GM12878 (cell line): ENCODE data around the gene RCVRN. TPM values are rescaled to one million over a fixed set of nuclear protein-coding genes. Genes with fewer than 3 reads are reported as not detected.

Experiments
- ATAC-seq: fragments of 200-7000 bp; cut with Tn5 transposase; 3 replicates; pipeline ENCODE4 v1.9.1; 2020; ENCODE audit warnings: mild to moderate bottlenecking, moderate library complexity
- BruUV-seq: library from RNA; stranded (reverse); fragments of 400-500 nt; replicated peaks from 2 replicates; lab custom pipeline; 2021; lab: Mats Ljungman, UMichigan
- CTCF ChIA-PET: fragments of 300-600 bp; sonication (Branson Sonifier 250); formaldehyde crosslinking; extraction: SDS; loops from one replicate; lab custom pipeline; 2021; ENCODE audit warnings: inconsistent platforms; lab: Yijun Ruan, JAX
- POLR2A ChIA-PET: fragments of 350-600 bp; formaldehyde crosslinking; extraction: SDS; loops from one replicate; lab custom pipeline; 2021; ENCODE audit warnings: inconsistent platforms; lab: Charles Lee
- RAD21 ChIA-PET: fragments of 300-600 bp; sonication (Branson Sonifier 250); formaldehyde crosslinking; loops from one replicate; lab custom pipeline; 2023; ENCODE audit warnings: antibody characterized with exemption; ENCODE audit not compliant: unreplicated experiment; lab: Charles Lee
- SMC1A ChIA-PET: fragments of 300-600 bp; sonication (Branson Sonifier 250); formaldehyde crosslinking; loops from one replicate; lab custom pipeline; 2023; ENCODE audit not compliant: unreplicated experiment, uncharacterized antibody; lab: Charles Lee
- DNase-seq: peaks from one replicate; pipeline ENCODE4 v3.0.0-alpha.2; 2011; ENCODE audit warnings: low read depth, low spot score
- FAIRE-seq: peaks from 3 replicates; lab custom pipeline; 2011; peaks lifted over from hg19 to GRCh38; lab: Jason Lieb, UNC
- H2AFZ ChIP-seq: 2 replicates; pipeline ENCODE4 v1.6.0; 2011; ENCODE audit warnings: low read depth, low read length, control low read depth; ENCODE audit not compliant: control insufficient read depth
- H3K27ac ChIP-seq: 2 replicates; pipeline ENCODE4 v1.5.1; 2011; ENCODE audit warnings: control low read depth; ENCODE audit not compliant: control insufficient read depth, insufficient read depth
- H3K27me3 ChIP-seq, 2 experiments: replicated peaks in 1 of 2; 2 replicates each; pipeline versions ENCODE4 v1.6.0 to v1.6.1; 2011; ENCODE audit warnings: low read length in 1 of 2; ENCODE audit not compliant: control insufficient read depth in 2 of 2, insufficient read depth in 2 of 2
- H3K36me3 ChIP-seq, 2 experiments: 2 replicates each; pipeline ENCODE4 v1.5.1; 2011; ENCODE audit warnings: low read length in 1 of 2; ENCODE audit not compliant: control insufficient read depth in 2 of 2, insufficient read depth in 2 of 2
- H3K4me1 ChIP-seq: 2 replicates; pipeline ENCODE4 v1.6.1; 2011; ENCODE audit warnings: mild to moderate bottlenecking, low read length, moderate library complexity, mixed read lengths; ENCODE audit not compliant: control insufficient read depth, insufficient read depth
- H3K4me2 ChIP-seq: 2 replicates; pipeline ENCODE4 v1.6.0; 2011; ENCODE audit warnings: control low read depth; ENCODE audit not compliant: control insufficient read depth, insufficient read depth
- H3K4me3 ChIP-seq: fragments of 200-600 bp; sonication (generic); 2 replicates; pipeline ENCODE4 v1.5.1; 2016
- H3K79me2 ChIP-seq: 2 replicates; pipeline ENCODE4 v1.6.0; 2011; ENCODE audit warnings: low read length; ENCODE audit not compliant: control insufficient read depth, insufficient read depth
- H3K9ac ChIP-seq: 2 replicates; pipeline ENCODE4 v1.8.0; 2011; ENCODE audit warnings: low read length, control low read depth, mixed read lengths; ENCODE audit not compliant: control insufficient read depth, insufficient read depth
- H3K9me3 ChIP-seq: replicated peaks from 3 replicates; pipeline ENCODE4 v1.5.1; 2011; ENCODE audit warnings: mild to moderate bottlenecking, low read length; ENCODE audit not compliant: control insufficient read depth, insufficient read depth
- H4K20me1 ChIP-seq: 2 replicates; pipeline ENCODE4 v1.6.0; 2011; ENCODE audit not compliant: control insufficient read depth, insufficient read depth
- ATF7 ChIP-seq: fragments of 450-650 bp; IDR thresholded peaks from 2 replicates; pipeline ENCODE4 v1.6.1; 2016; ENCODE audit warnings: low read depth, mild to moderate bottlenecking
- CREB1 ChIP-seq: IDR thresholded peaks from 2 replicates; pipeline ENCODE4 v1.6.1; 2012; ENCODE audit warnings: low read depth, mild to moderate bottlenecking, inconsistent platforms
- ESRRA ChIP-seq: IDR thresholded peaks from 2 replicates; pipeline ENCODE4 v1.6.1; 2012; ENCODE audit warnings: mild to moderate bottlenecking, low read length, improper control_type of control experiment
- HDGF ChIP-seq: fragments of 450-650 bp; IDR thresholded peaks from 2 replicates; pipeline ENCODE4 v1.6.1; 2016; ENCODE audit warnings: antibody characterized with exemption
- JUND ChIP-seq: IDR thresholded peaks from 2 replicates; pipeline ENCODE4 v1.6.1; 2012; ENCODE audit warnings: low read depth, mild to moderate bottlenecking, low read length, improper control_type of control experiment, moderate library complexity
- MTA2 ChIP-seq: fragments of 450-650 bp; IDR thresholded peaks from 2 replicates; pipeline ENCODE4 v1.6.1; 2016; ENCODE audit warnings: low read depth, mild to moderate bottlenecking, moderate library complexity
- MYC ChIP-seq: IDR thresholded peaks from 2 replicates; pipeline ENCODE4 v1.6.1; 2011; ENCODE audit warnings: mild to moderate bottlenecking, low read length, moderate library complexity, inconsistent platforms; ENCODE audit not compliant: insufficient read depth, insufficient replicate concordance, insufficient read length, severe bottlenecking
- NR2C2 ChIP-seq: IDR thresholded peaks from 2 replicates; pipeline ENCODE4 v1.6.1; 2011; ENCODE audit warnings: borderline replicate concordance, low read depth; ENCODE audit not compliant: control insufficient read depth, insufficient read length
- RAD21 ChIP-seq: IDR thresholded peaks from 2 replicates; pipeline ENCODE4 v1.6.1; 2011; ENCODE audit warnings: mild to moderate bottlenecking, low read depth, low read length, moderate library complexity; ENCODE audit not compliant: insufficient read depth
- SIX5 ChIP-seq: IDR thresholded peaks from 2 replicates; pipeline ENCODE4 v1.6.1; 2011; ENCODE audit warnings: mild to moderate bottlenecking, low read depth, low read length, moderate library complexity; ENCODE audit not compliant: severe bottlenecking
- TARDBP ChIP-seq: IDR thresholded peaks from 2 replicates; pipeline ENCODE4 v1.6.1; 2016; ENCODE audit warnings: borderline replicate concordance
- TCF7 ChIP-seq: IDR thresholded peaks from 2 replicates; pipeline ENCODE4 v1.6.1; 2014; ENCODE audit warnings: antibody characterized with exemption, borderline replicate concordance
- ZNF622 ChIP-seq: fragments of 450-650 bp; IDR thresholded peaks from 2 replicates; pipeline ENCODE4 v1.6.1; 2017; ENCODE audit warnings: mild to moderate bottlenecking, inconsistent platforms
- WGBS: methylation state at CpG from one replicate; pipeline ENCODE4 v1.1.6; 2016; ENCODE audit warnings: low lambda C conversion rate; ENCODE audit not compliant: insufficient replicate concordance, insufficient coverage; ENCODE audit errors: missing lambda C conversion rate; 5-methylcytosine and 5-hydroxymethylcytosine counted together
- in situ Hi-C: fragments of 300-500 bp; cut with MboI; formaldehyde crosslinking; loops from 9 replicates; pipeline ENCODE4 v1.14.3; 2018; ENCODE audit warnings: mixed read lengths
- intact Hi-C: fragments of 100-400 bp; cut with micrococcal nuclease; formaldehyde crosslinking; loops from one replicate; pipeline ENCODE4 v1.14.2; 2022; ENCODE audit not compliant: unreplicated experiment
- polyA plus RNA-seq, 11 experiments: library from polyadenylated mRNA; depleted of rRNA in 4 of 11; unstranded in 6 of 11; stranded (reverse) in 5 of 11; fragments of >200 nt; fragmentation: Nextera tagmentation in 4 of 11; fragmentation: Illumina TruSeq in 1 of 11; extraction: Ambion mirVana in 4 of 11; extraction: Trizol in 1 of 11; gene quantifications; 1 replicate in 1 of 11; 2 replicates in 10 of 11; pipeline versions ENCODE4 v1.2.1 to v1.2.3, GENCODE V29; 2011 to 2016; ENCODE audit warnings: inconsistent platforms in 2 of 11, missing spikeins in 2 of 11, low read depth in 1 of 11
- total RNA-seq, 4 experiments: library from RNA; depleted of rRNA in 3 of 4; stranded (reverse); fragments of >200 nt in 3 of 4; fragmentation: Illumina TruSeq in 1 of 4; extraction: Trizol in 1 of 4; gene quantifications; 2 replicates each; pipeline versions ENCODE4 v1.2.1 to v1.2.3, GENCODE V29; 2013 to 2021
- TF ChIP-seq, protein P1 (sequence below): fragments of 450-650 bp; IDR thresholded peaks from 2 replicates; pipeline ENCODE4 v1.6.1; 2018; ENCODE audit warnings: mild to moderate bottlenecking, low read depth, moderate library complexity; ENCODE audit not compliant: partially characterized antibody
- TF ChIP-seq, protein P2 (sequence below): fragments of 450-650 bp; IDR thresholded peaks from 2 replicates; pipeline ENCODE4 v1.6.1; 2017; ENCODE audit warnings: low read depth, mild to moderate bottlenecking, moderate library complexity
- TF ChIP-seq, protein P3 (sequence below): IDR thresholded peaks from 2 replicates; pipeline ENCODE4 v1.6.1; 2011; ENCODE audit warnings: low read depth, low read length, improper control_type of control experiment, borderline replicate concordance
- TF ChIP-seq, protein P4 (sequence below): fragments of 450-650 bp; IDR thresholded peaks from 2 replicates; pipeline ENCODE4 v1.6.1; 2017; ENCODE audit warnings: borderline replicate concordance

RCVRN gene
- total and polyA plus RNA-seq, 10 of the 15 experiments (the other 5 are each of a cell fraction or from before 2014, with no cell fraction given): 0.07 to 0.23 (median 0.14) TPM; not detected in 6

DNA sequence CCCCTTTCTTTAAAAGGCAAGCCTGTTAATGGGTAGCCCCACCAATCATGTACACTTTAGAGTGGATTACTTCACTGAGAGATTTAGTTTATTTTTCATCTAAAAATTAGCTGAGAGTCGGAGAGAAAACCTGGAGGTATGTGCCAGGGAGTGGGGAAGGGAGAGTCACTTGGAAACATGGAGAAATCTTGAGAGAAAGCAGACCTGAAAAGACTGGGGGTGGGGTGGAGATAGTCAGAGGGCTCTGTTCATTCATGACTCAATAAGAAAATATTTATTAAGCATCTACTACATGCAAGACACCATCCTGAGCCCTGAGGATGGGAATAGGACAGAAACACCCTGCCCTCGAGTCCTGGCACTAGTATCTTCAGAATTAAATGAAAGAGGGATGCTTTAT, 27.4 kb upstream of the RCVRN start:
- Histone ChIP-seq H3K27ac (no peak overlapping the region), H3K9ac (no peak overlapping the region), H2AFZ (no peak overlapping the region), H3K4me1 (no peaks in the 10 kb centered on the region), H3K9me3 (no peaks in the 10 kb centered on the region), H3K4me2 (no peak overlapping the region), H3K27me3 (no peaks in the 10 kb centered on the region; a peak in 1 of 4 replicates), H3K79me2 (no peaks in the 10 kb centered on the region), H4K20me1 (no peaks in the 10 kb centered on the region), H3K4me3 (no peak overlapping the region), H3K36me3 (no peaks in the 10 kb centered on the region)
- in situ Hi-C loops: no loop called here
- intact Hi-C loops: no loop called here
- POLR2A ChIA-PET: no interaction called here
- WGBS: 26% methylated on average over 2 of the region's 2 CpGs
- SMC1A ChIA-PET: no interaction called here
- ATAC-seq (no peak), DNase-seq (no peak), FAIRE-seq (no peak)
- CTCF ChIA-PET: no interaction called here
- RAD21 ChIA-PET: no interaction called here
- BruUV-seq: no TSS peak
- TF ChIP-seq, protein P1, sequence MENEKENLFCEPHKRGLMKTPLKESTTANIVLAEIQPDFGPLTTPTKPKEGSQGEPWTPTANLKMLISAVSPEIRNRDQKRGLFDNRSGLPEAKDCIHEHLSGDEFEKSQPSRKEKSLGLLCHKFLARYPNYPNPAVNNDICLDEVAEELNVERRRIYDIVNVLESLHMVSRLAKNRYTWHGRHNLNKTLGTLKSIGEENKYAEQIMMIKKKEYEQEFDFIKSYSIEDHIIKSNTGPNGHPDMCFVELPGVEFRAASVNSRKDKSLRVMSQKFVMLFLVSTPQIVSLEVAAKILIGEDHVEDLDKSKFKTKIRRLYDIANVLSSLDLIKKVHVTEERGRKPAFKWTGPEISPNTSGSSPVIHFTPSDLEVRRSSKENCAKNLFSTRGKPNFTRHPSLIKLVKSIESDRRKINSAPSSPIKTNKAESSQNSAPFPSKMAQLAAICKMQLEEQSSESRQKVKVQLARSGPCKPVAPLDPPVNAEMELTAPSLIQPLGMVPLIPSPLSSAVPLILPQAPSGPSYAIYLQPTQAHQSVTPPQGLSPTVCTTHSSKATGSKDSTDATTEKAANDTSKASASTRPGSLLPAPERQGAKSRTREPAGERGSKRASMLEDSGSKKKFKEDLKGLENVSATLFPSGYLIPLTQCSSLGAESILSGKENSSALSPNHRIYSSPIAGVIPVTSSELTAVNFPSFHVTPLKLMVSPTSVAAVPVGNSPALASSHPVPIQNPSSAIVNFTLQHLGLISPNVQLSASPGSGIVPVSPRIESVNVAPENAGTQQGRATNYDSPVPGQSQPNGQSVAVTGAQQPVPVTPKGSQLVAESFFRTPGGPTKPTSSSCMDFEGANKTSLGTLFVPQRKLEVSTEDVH: no peak
- TF ChIP-seq, protein P2, sequence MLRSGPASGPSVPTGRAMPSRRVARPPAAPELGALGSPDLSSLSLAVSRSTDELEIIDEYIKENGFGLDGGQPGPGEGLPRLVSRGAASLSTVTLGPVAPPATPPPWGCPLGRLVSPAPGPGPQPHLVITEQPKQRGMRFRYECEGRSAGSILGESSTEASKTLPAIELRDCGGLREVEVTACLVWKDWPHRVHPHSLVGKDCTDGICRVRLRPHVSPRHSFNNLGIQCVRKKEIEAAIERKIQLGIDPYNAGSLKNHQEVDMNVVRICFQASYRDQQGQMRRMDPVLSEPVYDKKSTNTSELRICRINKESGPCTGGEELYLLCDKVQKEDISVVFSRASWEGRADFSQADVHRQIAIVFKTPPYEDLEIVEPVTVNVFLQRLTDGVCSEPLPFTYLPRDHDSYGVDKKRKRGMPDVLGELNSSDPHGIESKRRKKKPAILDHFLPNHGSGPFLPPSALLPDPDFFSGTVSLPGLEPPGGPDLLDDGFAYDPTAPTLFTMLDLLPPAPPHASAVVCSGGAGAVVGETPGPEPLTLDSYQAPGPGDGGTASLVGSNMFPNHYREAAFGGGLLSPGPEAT: no peak
- TF ChIP-seq MYC (no peak), ESRRA (no peak), HDGF (no peak), NR2C2 (no peak), MTA2 (no peak), SIX5 (no peak), JUND (no peak), ATF7 (no peak), CREB1 (no peak), RAD21 (no peak), TCF7 (no peak), TARDBP (no peak), ZNF622 (no peak)
- TF ChIP-seq, protein P3, sequence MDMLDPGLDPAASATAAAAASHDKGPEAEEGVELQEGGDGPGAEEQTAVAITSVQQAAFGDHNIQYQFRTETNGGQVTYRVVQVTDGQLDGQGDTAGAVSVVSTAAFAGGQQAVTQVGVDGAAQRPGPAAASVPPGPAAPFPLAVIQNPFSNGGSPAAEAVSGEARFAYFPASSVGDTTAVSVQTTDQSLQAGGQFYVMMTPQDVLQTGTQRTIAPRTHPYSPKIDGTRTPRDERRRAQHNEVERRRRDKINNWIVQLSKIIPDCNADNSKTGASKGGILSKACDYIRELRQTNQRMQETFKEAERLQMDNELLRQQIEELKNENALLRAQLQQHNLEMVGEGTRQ: no peak
- TF ChIP-seq, protein P4, sequence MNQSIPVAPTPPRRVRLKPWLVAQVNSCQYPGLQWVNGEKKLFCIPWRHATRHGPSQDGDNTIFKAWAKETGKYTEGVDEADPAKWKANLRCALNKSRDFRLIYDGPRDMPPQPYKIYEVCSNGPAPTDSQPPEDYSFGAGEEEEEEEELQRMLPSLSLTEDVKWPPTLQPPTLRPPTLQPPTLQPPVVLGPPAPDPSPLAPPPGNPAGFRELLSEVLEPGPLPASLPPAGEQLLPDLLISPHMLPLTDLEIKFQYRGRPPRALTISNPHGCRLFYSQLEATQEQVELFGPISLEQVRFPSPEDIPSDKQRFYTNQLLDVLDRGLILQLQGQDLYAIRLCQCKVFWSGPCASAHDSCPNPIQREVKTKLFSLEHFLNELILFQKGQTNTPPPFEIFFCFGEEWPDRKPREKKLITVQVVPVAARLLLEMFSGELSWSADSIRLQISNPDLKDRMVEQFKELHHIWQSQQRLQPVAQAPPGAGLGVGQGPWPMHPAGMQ: no peak
